T-helper 2 cell treated with Interferon-gamma antibody and Interleukin-4, amounts not matched to agents 5 μg/mL and 100 μg/mL, for 36 hours (primary cell): ENCODE results near the gene HTR4.

ENCODE experiments used
- DNase-seq: peaks from one replicate; pipeline ENCODE4 v3.0.0; 2021; ENCODE audit warnings: low spot score
- H3K27ac Mint-ChIP-seq: one replicate; pipeline ENCODE4 v1.8.0; 2021; ENCODE audit warnings: mild to moderate bottlenecking, mixed read lengths
- H3K27me3 Mint-ChIP-seq: one replicate; pipeline ENCODE4 v1.8.0; 2021; ENCODE audit warnings: low read depth, mixed read lengths
- H3K36me3 Mint-ChIP-seq: one replicate; pipeline ENCODE4 v1.8.0; 2021; ENCODE audit warnings: low read depth, mixed read lengths
- H3K4me1 Mint-ChIP-seq: one replicate; pipeline ENCODE4 v1.8.0; 2021; ENCODE audit warnings: low read depth, mixed read lengths
- H3K4me3 Mint-ChIP-seq: one replicate; pipeline ENCODE4 v1.8.0; 2022; ENCODE audit warnings: mild to moderate bottlenecking, moderate library complexity, mixed read lengths
- H3K9me3 Mint-ChIP-seq: one replicate; pipeline ENCODE4 v1.8.0; 2021; ENCODE audit warnings: mixed read lengths

HTR4 gene

GRCh38 chr5:148640471-148640870 lies 13.9 kb downstream of the HTR4 start:
- H3K4me1 Mint-ChIP-seq, result no peaks in the 10 kb centered on the region
- no peaks in the 10 kb centered on the region for H3K9me3 Mint-ChIP-seq
- H3K36me3 Mint-ChIP-seq, result no peaks in the 10 kb centered on the region
- H3K27ac Mint-ChIP-seq, result no peak overlapping the region
- DNase-seq, result no peak
- H3K4me3 Mint-ChIP-seq, result no peak overlapping the region
- peaks cover 24% of the 10 kb centered on the region for H3K27me3 Mint-ChIP-seq

GRCh38 chr5:148639081-148639480 lies 15.2 kb downstream of the HTR4 start:
- Mint-ChIP-seq H3K27ac (no peak overlapping the region), H3K36me3 (no peaks in the 10 kb centered on the region), H3K27me3 (peaks cover 27% of the 10 kb centered on the region), H3K4me3 (no peak overlapping the region), H3K9me3 (no peaks in the 10 kb centered on the region), H3K4me1 (no peaks in the 10 kb centered on the region)
- no peak for DNase-seq

- H3K4me3 Mint-ChIP-seq, result no peak overlapping the region
- H3K27me3 Mint-ChIP-seq, result peaks cover 34% of the 10 kb centered on the region
- no peak for DNase-seq
- no peaks in the 10 kb centered on the region for H3K4me1 Mint-ChIP-seq
- H3K27ac Mint-ChIP-seq, result no peak overlapping the region
- H3K9me3 Mint-ChIP-seq, result no peaks in the 10 kb centered on the region
- H3K36me3 Mint-ChIP-seq, result no peaks in the 10 kb centered on the region
Measured at GRCh38 chr5:148636353-148636752, 18.0 kb downstream of the HTR4 start.

- Mint-ChIP-seq H3K27me3 (peaks cover 35% of the 10 kb centered on the region), H3K36me3 (no peaks in the 10 kb centered on the region), H3K9me3 (no peaks in the 10 kb centered on the region), H3K4me1 (no peaks in the 10 kb centered on the region), H3K4me3 (no peak overlapping the region), H3K27ac (no peak overlapping the region)
- DNase-seq, result no peak
Measured at GRCh38 chr5:148635321-148636083, 18.8 kb downstream of the HTR4 start.

- Mint-ChIP-seq H3K4me1 (no peaks in the 10 kb centered on the region), H3K9me3 (no peaks in the 10 kb centered on the region), H3K27ac (no peak overlapping the region), H3K4me3 (no peak overlapping the region), H3K36me3 (no peaks in the 10 kb centered on the region), H3K27me3 (peaks cover 44% of the 10 kb centered on the region)
- no peak for DNase-seq
Measured at GRCh38 chr5:148633067-148633377, 21.3 kb downstream of the HTR4 start.

- Mint-ChIP-seq H3K4me1 (no peaks in the 10 kb centered on the region), H3K27me3 (peaks cover 43% of the 10 kb centered on the region), H3K9me3 (no peaks in the 10 kb centered on the region), H3K36me3 (no peaks in the 10 kb centered on the region), H3K27ac (no peak overlapping the region), H3K4me3 (no peak overlapping the region)
- DNase-seq, result no peak
Measured at GRCh38 chr5:148632255-148633066, 21.9 kb downstream of the HTR4 start.

GRCh38 chr5:148626986-148627385 lies 27.3 kb downstream of the HTR4 start:
- no peak for DNase-seq
- no peak overlapping the region for H3K27ac Mint-ChIP-seq
- H3K4me1 Mint-ChIP-seq, result peaks cover 4% of the 10 kb centered on the region
- H3K27me3 Mint-ChIP-seq, result peaks cover 58% of the 10 kb centered on the region
- H3K36me3 Mint-ChIP-seq, result no peaks in the 10 kb centered on the region
- no peaks in the 10 kb centered on the region for H3K9me3 Mint-ChIP-seq
- H3K4me3 Mint-ChIP-seq, result no peak overlapping the region

GRCh38 chr5:148626081-148626613 lies 28.2 kb downstream of the HTR4 start:
- DNase-seq, result no peak
- Mint-ChIP-seq H3K4me1 (peaks cover 11% of the 10 kb centered on the region), H3K9me3 (no peaks in the 10 kb centered on the region), H3K27ac (no peak overlapping the region), H3K4me3 (no peak overlapping the region), H3K36me3 (no peaks in the 10 kb centered on the region), H3K27me3 (peaks cover 57% of the 10 kb centered on the region)

GRCh38 chr5:148625250-148625649 lies 29.1 kb downstream of the HTR4 start:
- no peaks in the 10 kb centered on the region for H3K9me3 Mint-ChIP-seq
- no peaks in the 10 kb centered on the region for H3K36me3 Mint-ChIP-seq
- peaks cover 18% of the 10 kb centered on the region for H3K4me1 Mint-ChIP-seq
- H3K4me3 Mint-ChIP-seq, result no peak overlapping the region
- no peak for DNase-seq
- H3K27me3 Mint-ChIP-seq, result peaks cover 55% of the 10 kb centered on the region
- no peak overlapping the region for H3K27ac Mint-ChIP-seq

- H3K27ac Mint-ChIP-seq, result no peak overlapping the region
- H3K4me1 Mint-ChIP-seq, result peaks cover 29% of the 10 kb centered on the region
- no peak for DNase-seq
- peaks cover 51% of the 10 kb centered on the region for H3K27me3 Mint-ChIP-seq
- no peaks in the 10 kb centered on the region for H3K9me3 Mint-ChIP-seq
- no peaks in the 10 kb centered on the region for H3K36me3 Mint-ChIP-seq
- no peak overlapping the region for H3K4me3 Mint-ChIP-seq
Measured at GRCh38 chr5:148623741-148624140, 30.6 kb downstream of the HTR4 start.

- Mint-ChIP-seq H3K9me3 (no peaks in the 10 kb centered on the region), H3K36me3 (no peaks in the 10 kb centered on the region), H3K27me3 (peaks cover 54% of the 10 kb centered on the region), H3K4me1 (peaks cover 33% of the 10 kb centered on the region), H3K27ac (no peak overlapping the region), H3K4me3 (no peak overlapping the region)
- no peak for DNase-seq
Measured at GRCh38 chr5:148623101-148623500, 31.2 kb downstream of the HTR4 start.

GRCh38 chr5:148620696-148621095 lies 33.6 kb downstream of the HTR4 start:
- H3K27me3 Mint-ChIP-seq, result peaks cover 49% of the 10 kb centered on the region
- H3K4me1 Mint-ChIP-seq, result peaks cover 36% of the 10 kb centered on the region
- H3K9me3 Mint-ChIP-seq, result no peaks in the 10 kb centered on the region
- peak overlapping the region; percentile 20 for H3K4me3 Mint-ChIP-seq
- peak; percentile 76 for DNase-seq
- peak overlapping the region; percentile 32 for H3K27ac Mint-ChIP-seq
- H3K36me3 Mint-ChIP-seq, result no peaks in the 10 kb centered on the region

GRCh38 chr5:148620091-148620490 lies 34.2 kb downstream of the HTR4 start:
- H3K4me3 Mint-ChIP-seq, result peak overlapping the region; percentile 60
- DNase-seq, result no peak
- H3K9me3 Mint-ChIP-seq, result no peaks in the 10 kb centered on the region
- H3K27ac Mint-ChIP-seq, result peak overlapping the region; percentile 40
- peaks cover 49% of the 10 kb centered on the region for H3K27me3 Mint-ChIP-seq
- H3K36me3 Mint-ChIP-seq, result no peaks in the 10 kb centered on the region
- peaks cover 36% of the 10 kb centered on the region for H3K4me1 Mint-ChIP-seq

- Mint-ChIP-seq H3K9me3 (no peaks in the 10 kb centered on the region), H3K36me3 (no peaks in the 10 kb centered on the region), H3K27ac (no peak overlapping the region)
Measured at GRCh38 chr5:148619484-148619883, 34.8 kb downstream of the HTR4 start.

More at GRCh38 chr5:148619484-148619883, 34.8 kb downstream of the HTR4 start:
- H3K4me1 Mint-ChIP-seq, result peaks cover 36% of the 10 kb centered on the region
- DNase-seq, result no peak
- H3K4me3 Mint-ChIP-seq, result peak overlapping the region; percentile 60
- peaks cover 43% of the 10 kb centered on the region for H3K27me3 Mint-ChIP-seq
